ENCODE data around the gene RALGPS1. TPM values are rescaled to one million over a fixed set of nuclear protein-coding genes. Genes with fewer than 3 reads are reported as not detected.

Gene RALGPS1
- total RNA-seq, 1 experiment from 2014 or later: 18.6 TPM

DNA sequence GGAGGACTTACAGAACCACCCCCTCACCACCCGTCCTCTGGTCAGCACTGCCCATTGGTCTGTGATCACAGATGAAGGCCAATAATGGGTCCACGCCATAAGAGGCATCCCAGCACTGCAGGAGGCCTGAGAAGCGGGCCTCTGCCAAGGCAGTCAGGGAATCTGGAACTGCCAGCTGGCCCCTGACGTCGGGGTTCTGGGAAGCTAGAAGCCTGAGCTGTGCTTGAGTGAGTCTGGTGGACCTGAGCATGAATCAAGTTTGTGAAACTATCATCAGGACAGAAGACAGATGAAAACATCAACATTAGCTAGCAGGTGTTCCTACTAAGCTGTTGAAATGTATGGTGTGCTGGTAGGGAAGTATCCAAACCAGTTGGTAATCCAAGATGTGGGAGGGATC is 200.0 kb downstream of the RALGPS1 start:
- WGBS (ENCODE audit: extremely low coverage, insufficient read length, low lambda C conversion rate): no CpG with 5 or more reads among the region's 5 CpGs
- Histone ChIP-seq H3K56ac (ENCODE audit: insufficient read length, low read depth, low read length) (no peak overlapping the region), H3K79me2 (ENCODE audit: insufficient read depth, low read length) (no peaks in the 10 kb centered on the region), H2AFZ (ENCODE audit: low read length) (no peak overlapping the region), H2BK15ac (ENCODE audit: low read depth, low read length) (no peak overlapping the region), H2BK120ac (ENCODE audit: low read depth, low read length, poor library complexity, severe bottlenecking) (no peak overlapping the region), H3K14ac (ENCODE audit: insufficient read depth, low read length) (no peak overlapping the region; the same call in 1 of the 2 replicates), H2BK20ac (ENCODE audit: low read depth, low read length, poor library complexity, severe bottlenecking) (no peak overlapping the region), H3K27ac (ENCODE audit: insufficient read length, low read depth, low read length) (no peak overlapping the region), H3K4me1 (ENCODE audit: insufficient read depth, low read length) (peaks cover 14% of the 10 kb centered on the region; the same call in 1 of the 2 replicates), H2AK5ac (ENCODE audit: insufficient read length, low read length) (no peak overlapping the region), H2BK5ac (ENCODE audit: insufficient read length, low read length) (no peak overlapping the region), H4K5ac (ENCODE audit: insufficient read length, low read depth, low read length) (no peak overlapping the region), H4K8ac (replicated peaks; ENCODE audit: insufficient read length, low read depth, low read length) (no peak overlapping the region), H3K4ac (ENCODE audit: low read depth, low read length) (no peak overlapping the region), H3K27me3 (ENCODE audit: insufficient read depth, low read length) (no peaks in the 10 kb centered on the region), H3K23me2 (ENCODE audit: insufficient read length, low read depth, low read length, poor library complexity, severe bottlenecking) (no peaks in the 10 kb centered on the region), H3K4me2 (ENCODE audit: insufficient read depth, insufficient read length, low read length) (no peak overlapping the region), H3K9me3 (ENCODE audit: control insufficient read depth, low read depth, low read length) (no peaks in the 10 kb centered on the region), H3T11ph (ENCODE audit: low read length) (no peak overlapping the region), H4K20me1 (ENCODE audit: control insufficient read depth, insufficient read depth, insufficient read length) (no peaks in the 10 kb centered on the region), H3K23ac (ENCODE audit: insufficient read length, low read depth, low read length) (no peak overlapping the region), H4K91ac (ENCODE audit: insufficient read length, low read depth, low read length) (no peak overlapping the region), H3K79me1 (ENCODE audit: insufficient read depth, low read depth, low read length, poor library complexity, severe bottlenecking) (no peaks in the 10 kb centered on the region), H3K9ac (ENCODE audit: extremely low read depth, insufficient read length, low read length) (no peak overlapping the region), H3K18ac (ENCODE audit: insufficient read length, low read depth, low read length) (no peak overlapping the region), H2BK12ac (ENCODE audit: insufficient read length, low read depth, low read length) (no peak overlapping the region)
- peaks cover 0 to 13% (median 0%) of the 10 kb centered on the region in 3 experiments; a peak in 3 of 7 replicates for H3K36me3 Mint-ChIP-seq (ENCODE audit: insufficient read depth in 1 of 3, low read depth in 3 of 3)
- DNase-seq: no peak
- no peaks in the 10 kb centered on the region for H3K27me3 Mint-ChIP-seq (ENCODE audit: low read depth)
- TF ChIP-seq, protein P1, sequence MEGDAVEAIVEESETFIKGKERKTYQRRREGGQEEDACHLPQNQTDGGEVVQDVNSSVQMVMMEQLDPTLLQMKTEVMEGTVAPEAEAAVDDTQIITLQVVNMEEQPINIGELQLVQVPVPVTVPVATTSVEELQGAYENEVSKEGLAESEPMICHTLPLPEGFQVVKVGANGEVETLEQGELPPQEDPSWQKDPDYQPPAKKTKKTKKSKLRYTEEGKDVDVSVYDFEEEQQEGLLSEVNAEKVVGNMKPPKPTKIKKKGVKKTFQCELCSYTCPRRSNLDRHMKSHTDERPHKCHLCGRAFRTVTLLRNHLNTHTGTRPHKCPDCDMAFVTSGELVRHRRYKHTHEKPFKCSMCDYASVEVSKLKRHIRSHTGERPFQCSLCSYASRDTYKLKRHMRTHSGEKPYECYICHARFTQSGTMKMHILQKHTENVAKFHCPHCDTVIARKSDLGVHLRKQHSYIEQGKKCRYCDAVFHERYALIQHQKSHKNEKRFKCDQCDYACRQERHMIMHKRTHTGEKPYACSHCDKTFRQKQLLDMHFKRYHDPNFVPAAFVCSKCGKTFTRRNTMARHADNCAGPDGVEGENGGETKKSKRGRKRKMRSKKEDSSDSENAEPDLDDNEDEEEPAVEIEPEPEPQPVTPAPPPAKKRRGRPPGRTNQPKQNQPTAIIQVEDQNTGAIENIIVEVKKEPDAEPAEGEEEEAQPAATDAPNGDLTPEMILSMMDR (conservative IDR thresholded peaks at IDR 0.05): no peak
- H3K27ac Mint-ChIP-seq: no peak overlapping the region
- no peak overlapping the region for H3K4me3 Mint-ChIP-seq
- H3K4me1 Mint-ChIP-seq: peaks cover 42 to 48% of the 10 kb centered on the region in 2 experiments
- no peaks in the 10 kb centered on the region for H3K9me3 Mint-ChIP-seq

Measured in H9 (cell line).